H1 (cell line): ENCODE data around the gene MAP2K5. TPM values are rescaled to one million over a fixed set of nuclear protein-coding genes. Genes with fewer than 3 reads are reported as not detected.

ENCODE experiments used
- CTCF ChIA-PET: fragments of 300-600 bp; sonication (Branson Sonifier 250); formaldehyde crosslinking; loops from one replicate; lab custom pipeline; 2021; ENCODE audit not compliant: partially characterized antibody; lab: Charles Lee
- POLR2A ChIA-PET: fragments of 300-600 bp; sonication (Branson Sonifier 250); formaldehyde crosslinking; loops from one replicate; lab custom pipeline; 2021; ENCODE audit warnings: inconsistent platforms; ENCODE audit not compliant: partially characterized antibody; lab: Charles Lee
- DNase-seq, 2 experiments: peaks; one replicate each; pipeline versions ENCODE4 v3.0.0 to v3.0.0-alpha.2; 2010 to 2022; ENCODE audit warnings: low spot score in 2 of 2, low read depth in 1 of 2, mixed read lengths in 1 of 2
- FAIRE-seq: peaks from 2 replicates; lab custom pipeline; 2011; peaks lifted over from hg19 to GRCh38; lab: Jason Lieb, UNC
- H2AFZ ChIP-seq: 2 replicates; pipeline ENCODE4 v1.8.1; 2012; ENCODE audit warnings: low read length, inconsistent platforms
- H2AK5ac ChIP-seq: 2 replicates; pipeline ENCODE4 v1.6.1; 2013; ENCODE audit warnings: low read depth, low read length
- H2BK120ac ChIP-seq: replicated peaks from 2 replicates; pipeline ENCODE3; 2013; ENCODE audit warnings: low read depth, low read length, inconsistent platforms
- H2BK12ac ChIP-seq: 2 replicates; pipeline ENCODE4 v1.6.1; 2013; ENCODE audit warnings: low read depth, low read length
- H2BK15ac ChIP-seq: 2 replicates; pipeline ENCODE4 v1.6.1; 2013; ENCODE audit warnings: low read length
- H2BK20ac ChIP-seq: 2 replicates; pipeline ENCODE4 v1.6.1; 2013; ENCODE audit warnings: low read length
- H2BK5ac ChIP-seq: 2 replicates; pipeline ENCODE4 v1.6.1; 2013; ENCODE audit warnings: low read depth, low read length
- H3K14ac ChIP-seq: 2 replicates; pipeline ENCODE4 v1.6.1; 2013; ENCODE audit warnings: inconsistent platforms; ENCODE audit not compliant: insufficient read length
- H3K18ac ChIP-seq: 2 replicates; pipeline ENCODE4 v1.6.1; 2013; ENCODE audit warnings: low read length; ENCODE audit errors: extremely low read depth
- H3K23ac ChIP-seq: 2 replicates; pipeline ENCODE4 v1.6.1; 2013; ENCODE audit warnings: inconsistent platforms; ENCODE audit not compliant: insufficient read length
- H3K23me2 ChIP-seq: 2 replicates; pipeline ENCODE4 v1.6.1; 2013; ENCODE audit warnings: low read depth, low read length
- H3K27ac ChIP-seq: 2 replicates; pipeline ENCODE4 v1.6.1; 2011; ENCODE audit warnings: low read depth, low read length, inconsistent platforms
- H3K27me3 ChIP-seq, 4 experiments: replicated peaks in 1 of 4; 1 replicate in 1 of 4; 2 replicates in 3 of 4; pipeline versions ENCODE4 v1.6.1 to v1.8.1; 2011 to 2013; ENCODE audit warnings: low read length in 3 of 4, mild to moderate bottlenecking in 3 of 4, inconsistent platforms in 2 of 4, mixed read lengths in 2 of 4, moderate library complexity in 1 of 4; ENCODE audit not compliant: control insufficient read depth in 3 of 4, insufficient read depth in 3 of 4; ENCODE audit errors: extremely low read depth in 1 of 4
- H3K36me3 ChIP-seq, 4 experiments: 2 replicates each; pipeline versions ENCODE4 v1.6.1 to v1.8.1; 2011 to 2013; ENCODE audit warnings: mild to moderate bottlenecking in 4 of 4, low read length in 3 of 4, moderate library complexity in 2 of 4, control low read depth in 1 of 4, inconsistent platforms in 1 of 4; ENCODE audit not compliant: insufficient read depth in 4 of 4, control insufficient read depth in 2 of 4
- H3K4ac ChIP-seq: replicated peaks from 2 replicates; pipeline ENCODE3; 2013; ENCODE audit warnings: low read length, low read depth, mixed read lengths, inconsistent platforms; ENCODE audit not compliant: insufficient read length
- H3K4me1 ChIP-seq, 4 experiments: replicated peaks in 1 of 4; 1 replicate in 1 of 4; 2 replicates in 3 of 4; pipeline versions ENCODE4 v1.6.1 to v1.8.1; 2011 to 2013; ENCODE audit warnings: low read length in 3 of 4, inconsistent platforms in 2 of 4, mixed read lengths in 1 of 4; ENCODE audit not compliant: insufficient read depth in 4 of 4, control insufficient read depth in 3 of 4
- H3K4me2 ChIP-seq, 2 experiments: 2 replicates each; pipeline versions ENCODE4 v1.6.1 to v1.8.1; 2011 to 2013; ENCODE audit warnings: low read depth in 2 of 2, low read length in 2 of 2, control low read depth in 1 of 2, inconsistent platforms in 1 of 2, mild to moderate bottlenecking in 1 of 2; ENCODE audit not compliant: insufficient read depth in 1 of 2
- H3K4me3 ChIP-seq, 4 experiments: fragments of 200-600, 300-600 bp in 1 of 4; sonication (generic), shearing (Covaris generic), sonication (Bioruptor Twin) in 1 of 4; 2 replicates each; pipeline versions ENCODE4 v1.5.1 to v1.8.1; 2011 to 2016; ENCODE audit warnings: low read length in 4 of 4, low read depth in 3 of 4, control low read depth in 2 of 4, inconsistent platforms in 2 of 4, mild to moderate bottlenecking in 2 of 4, mixed read lengths in 1 of 4, moderate library complexity in 1 of 4; ENCODE audit not compliant: insufficient read depth in 2 of 4; ENCODE audit errors: extremely low read depth in 1 of 4
- H3K56ac ChIP-seq: replicated peaks from 2 replicates; pipeline ENCODE3; 2013; ENCODE audit warnings: low read depth, mild to moderate bottlenecking, mixed read lengths, low read length, inconsistent platforms; ENCODE audit not compliant: insufficient read length
- H3K79me1 ChIP-seq: 2 replicates; pipeline ENCODE4 v1.6.1; 2013; ENCODE audit warnings: low read depth, low read length, control low read depth
- H3K79me2 ChIP-seq, 2 experiments: 2 replicates each; pipeline versions ENCODE4 v1.6.1 to v1.8.1; 2012 to 2013; ENCODE audit warnings: low read length in 2 of 2, mild to moderate bottlenecking in 2 of 2, inconsistent platforms in 1 of 2; ENCODE audit not compliant: insufficient read depth in 2 of 2, control insufficient read depth in 1 of 2
- H3K9ac ChIP-seq, 4 experiments: replicated peaks in 1 of 4; 1 replicate in 1 of 4; 2 replicates in 3 of 4; pipeline versions ENCODE4 v1.6.1 to v1.8.1; 2011 to 2013; ENCODE audit warnings: low read depth in 3 of 4, low read length in 3 of 4, control low read depth in 2 of 4, mild to moderate bottlenecking in 2 of 4, moderate library complexity in 2 of 4, inconsistent platforms in 1 of 4; ENCODE audit errors: extremely low read depth in 1 of 4
- H3K9me3 ChIP-seq, 2 experiments: 2 replicates each; pipeline versions ENCODE4 v1.6.1 to v1.8.1; 2012 to 2013; ENCODE audit warnings: mild to moderate bottlenecking in 2 of 2, moderate library complexity in 2 of 2, control low read depth in 1 of 2, inconsistent platforms in 1 of 2, low read depth in 1 of 2, low read length in 1 of 2, mixed read lengths in 1 of 2; ENCODE audit not compliant: insufficient read depth in 2 of 2
- H4K20me1 ChIP-seq, 2 experiments: replicated peaks in 1 of 2; 2 replicates each; pipeline versions ENCODE3 to v1.8.1; 2011 to 2013; ENCODE audit warnings: inconsistent platforms in 2 of 2, low read length in 2 of 2, mild to moderate bottlenecking in 1 of 2; ENCODE audit not compliant: insufficient read depth in 2 of 2, control insufficient read depth in 1 of 2
- H4K5ac ChIP-seq: 2 replicates; pipeline ENCODE4 v1.6.1; 2013; ENCODE audit warnings: low read length, low read depth, mixed read lengths, inconsistent platforms; ENCODE audit not compliant: insufficient read length
- H4K8ac ChIP-seq: 2 replicates; pipeline ENCODE4 v1.8.0; 2013; ENCODE audit warnings: mild to moderate bottlenecking, moderate library complexity, low read length, inconsistent platforms; ENCODE audit not compliant: insufficient read depth; ENCODE audit errors: extremely low read depth
- H4K91ac ChIP-seq: replicated peaks from 2 replicates; pipeline ENCODE3; 2013; ENCODE audit warnings: low read length, mixed read lengths, inconsistent platforms; ENCODE audit not compliant: insufficient read length
- BCL11A ChIP-seq, 2 experiments: IDR thresholded peaks; one replicate each; pipeline ENCODE4 v1.6.1; 2011; ENCODE audit warnings: low read depth in 2 of 2, low read length in 2 of 2, mild to moderate bottlenecking in 2 of 2
- CEBPB ChIP-seq: IDR thresholded peaks from 2 replicates; pipeline ENCODE4 v1.6.1; 2012; ENCODE audit warnings: low read depth, low read length
- CREB1 ChIP-seq: IDR thresholded peaks from 2 replicates; pipeline ENCODE4 v1.6.1; 2012; ENCODE audit warnings: inconsistent platforms
- GTF2F1 ChIP-seq: IDR thresholded peaks from 2 replicates; pipeline ENCODE4 v1.6.1; 2012; ENCODE audit warnings: low read depth, low read length, improper control_type of control experiment, borderline replicate concordance
- PHF8 ChIP-seq: fragments of 200-600 bp; sonication (generic); conservative IDR thresholded peaks from 2 replicates; pipeline ENCODE4 v1.7.1; 2012; ENCODE audit warnings: low read depth, mild to moderate bottlenecking, inconsistent platforms, low read length, moderate library complexity
- POLR2AphosphoS5 ChIP-seq: IDR thresholded peaks from 2 replicates; pipeline ENCODE4 v1.6.1; 2011; ENCODE audit warnings: low read depth, low read length
- SP2 ChIP-seq: IDR thresholded peaks from 2 replicates; pipeline ENCODE4 v1.6.1; 2012; ENCODE audit warnings: mild to moderate bottlenecking, low read length, inconsistent platforms
- SRF ChIP-seq: IDR thresholded peaks from 2 replicates; pipeline ENCODE4 v1.6.1; 2011; ENCODE audit warnings: mild to moderate bottlenecking, low read depth, low read length, moderate library complexity
- TEAD4 ChIP-seq: IDR thresholded peaks from 2 replicates; pipeline ENCODE4 v1.6.1; 2012; ENCODE audit warnings: low read depth, low read length, inconsistent platforms, mixed read lengths
- WGBS, 2 experiments: shearing (Covaris generic) in 1 of 2; methylation state at CpG; one replicate each; pipeline versions ENCODE4 v1.1.6 to v1.1.7; 2013 to 2015; ENCODE audit warnings: low lambda C conversion rate in 2 of 2, mixed read lengths in 2 of 2, inconsistent platforms in 1 of 2, low coverage in 1 of 2, missing lambda C conversion rate in 1 of 2; ENCODE audit not compliant: insufficient replicate concordance in 2 of 2, insufficient coverage in 1 of 2, insufficient read length in 1 of 2; ENCODE audit errors: extremely low coverage in 1 of 2, missing lambda C conversion rate in 1 of 2; 5-methylcytosine and 5-hydroxymethylcytosine counted together
- polyA plus RNA-seq, 7 experiments: library from polyadenylated mRNA; depleted of rRNA in 3 of 7; stranded (reverse) in 5 of 7; unstranded in 2 of 7; fragments of >200 nt in 5 of 7; fragments of 200-250 nt in 2 of 7; gene quantifications; 1 replicate in 5 of 7; 2 replicates in 1 of 7; 4 replicates in 1 of 7; pipeline versions ENCODE4 v1.2.1 to v1.2.3, GENCODE V29; 2011 to 2013; ENCODE audit warnings: missing spikeins in 2 of 7, mixed read lengths in 2 of 7
- total RNA-seq: library from RNA; stranded (reverse); fragmentation: NEBNext Ultra II Directional; extraction: Animal tissue kit (Norgen Biotek cat#: 25700); gene quantifications from 2 replicates; pipeline ENCODE4 v1.2.1, GENCODE V29; 2021

Gene MAP2K5
- total and polyA plus RNA-seq, 2 of the 8 experiments (the other 6 are each of a cell fraction or from before 2014, with no cell fraction given), result 4.4 to 15.8 TPM

- no peaks in the 10 kb centered on the region for H3K79me1 ChIP-seq
- H3K9me3 ChIP-seq, result no peaks in the 10 kb centered on the region; a peak in 1 of 4 replicates
- no peak overlapping the region for H4K8ac ChIP-seq
- H3K23ac ChIP-seq, result no peak overlapping the region
- H2AFZ ChIP-seq, result no peak overlapping the region
- no peak overlapping the region for H3K18ac ChIP-seq
- no peak overlapping the region for H3K14ac ChIP-seq
- H3K23me2 ChIP-seq, result no peaks in the 10 kb centered on the region
- WGBS, 2 experiments, result 93% methylated on average over 2 of the region's 2 CpGs; no CpG with 5 or more reads in 1 of the 2 experiments
- no peak overlapping the region for H4K5ac ChIP-seq
- H3K27ac ChIP-seq, result no peak overlapping the region
- ChIA-PET POLR2A (no interaction called here), CTCF (interaction anchor here (1.2 kb wide), 1 partner anchor 12 kb away, joined by 3 read pairs; no protein-coding TSS in a partner anchor)
- no peaks in the 10 kb centered on the region for H3K79me2 ChIP-seq
- FAIRE-seq (no peak), DNase-seq (no peak)
- no peak overlapping the region for H2BK5ac ChIP-seq
- H4K91ac ChIP-seq, result no peak overlapping the region
- H2BK20ac ChIP-seq, result no peak overlapping the region
- no peak overlapping the region for H2BK15ac ChIP-seq
- no peak overlapping the region; a peak in 1 of 4 replicates for H3K4me2 ChIP-seq
- no peaks in the 10 kb centered on the region for H3K36me3 ChIP-seq
- H4K20me1 ChIP-seq, result no peaks in the 10 kb centered on the region
- no peak overlapping the region for H2BK12ac ChIP-seq
- H3K56ac ChIP-seq, result no peak overlapping the region
- H3K4me3 ChIP-seq, result no peak overlapping the region
- H3K9ac ChIP-seq, result no peak overlapping the region
- H3K4me1 ChIP-seq, result no peaks in the 10 kb centered on the region; a peak in 1 of 7 replicates
- H2BK120ac ChIP-seq, result no peak overlapping the region
- no peak overlapping the region for H2AK5ac ChIP-seq
- no peaks in the 10 kb centered on the region for H3K27me3 ChIP-seq
- H3K4ac ChIP-seq, result no peak overlapping the region
- TF ChIP-seq CEBPB (no peak), TEAD4 (no peak), BCL11A (IDR thresholded peaks at IDR 0.05; ENCODE audit: low read depth in 2 of 2, low read length in 2 of 2) (no peak), SRF (no peak), GTF2F1 (no peak), CREB1 (no peak), POLR2AphosphoS5 (no peak), SP2 (no peak), PHF8 (no peak)
Observed at GRCh38 chr15:67652586-67652985, 110.1 kb downstream of the MAP2K5 start.
